GM19099 (cell line): ENCODE measurements around the gene TMEM53.

Source experiments
- POLR2A ChIP-seq: IDR thresholded peaks from 3 replicates; pipeline ENCODE4 v1.6.1; 2011; ENCODE audit warnings: low read depth; ENCODE audit not compliant: insufficient read length; ENCODE audit errors: extremely low read depth

TMEM53 gene

GRCh38 chr1:44707112-44707881 is 33.0 kb upstream of the TMEM53 start:
- TF ChIP-seq POLR2A: no peak

- no peak for TF ChIP-seq POLR2A
Observed at GRCh38 chr1:44705938-44706337, 31.7 kb upstream of the TMEM53 start.

GRCh38 chr1:44705470-44705869 is 31.2 kb upstream of the TMEM53 start:
- no peak for TF ChIP-seq POLR2A

- no peak for TF ChIP-seq POLR2A
Observed at GRCh38 chr1:44701141-44701573, 26.9 kb upstream of the TMEM53 start.

- TF ChIP-seq POLR2A: no peak
Observed at GRCh38 chr1:44700573-44700972, 26.3 kb upstream of the TMEM53 start.

GRCh38 chr1:44698138-44698537 is 23.9 kb upstream of the TMEM53 start:
- no peak for TF ChIP-seq POLR2A

GRCh38 chr1:44696789-44697345 is 22.6 kb upstream of the TMEM53 start:
- no peak for TF ChIP-seq POLR2A

- no peak for TF ChIP-seq POLR2A
Observed at GRCh38 chr1:44696101-44696500, 21.8 kb upstream of the TMEM53 start.

- TF ChIP-seq POLR2A: no peak
Observed at GRCh38 chr1:44695671-44696070, 21.4 kb upstream of the TMEM53 start.

- TF ChIP-seq POLR2A: no peak
Observed at GRCh38 chr1:44694863-44695478, 20.7 kb upstream of the TMEM53 start.

GRCh38 chr1:44693900-44694299 is 19.6 kb upstream of the TMEM53 start:
- no peak for TF ChIP-seq POLR2A

GRCh38 chr1:44693159-44693558 is 18.9 kb upstream of the TMEM53 start:
- no peak for TF ChIP-seq POLR2A

- TF ChIP-seq POLR2A: no peak
Observed at GRCh38 chr1:44689447-44689765, 15.1 kb upstream of the TMEM53 start.

- no peak for TF ChIP-seq POLR2A
Observed at GRCh38 chr1:44688760-44689446, 14.6 kb upstream of the TMEM53 start.

GRCh38 chr1:44685881-44686280 is 11.6 kb upstream of the TMEM53 start:
- TF ChIP-seq POLR2A: no peak

- no peak for TF ChIP-seq POLR2A
Observed at GRCh38 chr1:44685218-44685617, 10.9 kb upstream of the TMEM53 start.

GRCh38 chr1:44684525-44684924 is 10.2 kb upstream of the TMEM53 start:
- TF ChIP-seq POLR2A: no peak

- no peak for TF ChIP-seq POLR2A
Observed at GRCh38 chr1:44682883-44683265, 8.6 kb upstream of the TMEM53 start.
